ENCODE results near the gene S1PR5. TPM values are rescaled to one million over a fixed set of nuclear protein-coding genes. Genes with fewer than 3 reads are reported as not detected.

S1PR5 gene
- total and polyA plus RNA-seq, 2 experiments from 2014 or later = 0.60 to 0.75 TPM

DNA sequence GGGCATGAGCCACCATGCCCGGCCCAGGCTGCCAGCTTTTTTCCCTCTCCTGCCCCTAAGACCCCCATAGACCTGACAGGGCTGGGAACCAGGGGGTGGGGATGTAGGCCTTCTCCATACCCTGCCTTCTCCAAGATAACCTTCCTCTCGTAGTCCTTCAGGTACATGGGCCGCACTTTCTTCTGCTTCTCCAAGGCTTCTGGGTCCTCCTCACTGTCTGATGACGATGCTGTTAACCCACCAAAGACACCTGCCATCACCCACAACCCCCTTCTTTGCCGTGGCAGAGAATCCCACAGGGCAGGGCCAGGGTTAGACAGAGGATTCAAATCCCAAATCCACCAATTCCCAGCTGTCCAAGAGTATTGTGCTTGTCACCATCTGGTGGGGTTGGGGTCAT, 45.4 kb upstream of the S1PR5 start:
- Histone ChIP-seq H3K36me3 (peaks cover 7% of the 10 kb centered on the region), H3K9me3 (ENCODE audit: low read depth) (no peaks in the 10 kb centered on the region), H3K4me1 (ENCODE audit: low read depth) (peaks cover 10% of the 10 kb centered on the region), H3K27me3 (peaks cover 8% of the 10 kb centered on the region), H3K4me3 (no peak overlapping the region), H3K27ac (no peak overlapping the region)
- TF ChIP-seq, protein P1, sequence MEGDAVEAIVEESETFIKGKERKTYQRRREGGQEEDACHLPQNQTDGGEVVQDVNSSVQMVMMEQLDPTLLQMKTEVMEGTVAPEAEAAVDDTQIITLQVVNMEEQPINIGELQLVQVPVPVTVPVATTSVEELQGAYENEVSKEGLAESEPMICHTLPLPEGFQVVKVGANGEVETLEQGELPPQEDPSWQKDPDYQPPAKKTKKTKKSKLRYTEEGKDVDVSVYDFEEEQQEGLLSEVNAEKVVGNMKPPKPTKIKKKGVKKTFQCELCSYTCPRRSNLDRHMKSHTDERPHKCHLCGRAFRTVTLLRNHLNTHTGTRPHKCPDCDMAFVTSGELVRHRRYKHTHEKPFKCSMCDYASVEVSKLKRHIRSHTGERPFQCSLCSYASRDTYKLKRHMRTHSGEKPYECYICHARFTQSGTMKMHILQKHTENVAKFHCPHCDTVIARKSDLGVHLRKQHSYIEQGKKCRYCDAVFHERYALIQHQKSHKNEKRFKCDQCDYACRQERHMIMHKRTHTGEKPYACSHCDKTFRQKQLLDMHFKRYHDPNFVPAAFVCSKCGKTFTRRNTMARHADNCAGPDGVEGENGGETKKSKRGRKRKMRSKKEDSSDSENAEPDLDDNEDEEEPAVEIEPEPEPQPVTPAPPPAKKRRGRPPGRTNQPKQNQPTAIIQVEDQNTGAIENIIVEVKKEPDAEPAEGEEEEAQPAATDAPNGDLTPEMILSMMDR (IDR thresholded peaks at IDR 0.05; ENCODE audit: low read depth, low read length) = no peak
- DNase-seq (ENCODE audit: low read depth in 1 of 2, low spot score in 1 of 2) = no peak

DNA sequence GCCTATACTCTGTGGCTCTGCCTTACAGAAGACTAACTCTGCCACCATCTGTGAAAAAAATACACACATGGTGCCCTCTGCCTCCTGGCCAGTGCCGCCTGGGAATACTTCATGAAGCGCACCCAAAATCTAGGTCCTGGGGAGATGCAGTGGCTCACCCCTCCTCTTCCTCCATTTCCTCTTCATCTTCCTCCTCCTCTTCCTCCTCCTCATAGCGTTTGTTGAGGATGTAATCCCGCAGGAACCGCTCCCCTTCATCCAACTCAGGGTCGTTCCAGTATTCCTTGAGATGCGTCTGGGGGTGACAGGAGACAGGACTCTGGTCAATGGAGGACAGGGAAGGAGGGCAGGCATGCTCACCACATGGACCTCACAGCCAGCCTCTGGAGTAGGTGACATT, 42.9 kb upstream of the S1PR5 start:
- H3K27ac ChIP-seq = no peak overlapping the region
- no peaks in the 10 kb centered on the region for H3K9me3 ChIP-seq (ENCODE audit: low read depth)
- H3K36me3 ChIP-seq = peaks cover 28% of the 10 kb centered on the region
- no peak for DNase-seq (ENCODE audit: low read depth in 1 of 2, low spot score in 1 of 2)
- TF ChIP-seq, protein P1 (IDR thresholded peaks at IDR 0.05; ENCODE audit: low read depth, low read length) = no peak
- no peaks in the 10 kb centered on the region for H3K27me3 ChIP-seq
- peaks cover 5% of the 10 kb centered on the region for H3K4me1 ChIP-seq (ENCODE audit: low read depth)
- no peak overlapping the region for H3K4me3 ChIP-seq

DNA sequence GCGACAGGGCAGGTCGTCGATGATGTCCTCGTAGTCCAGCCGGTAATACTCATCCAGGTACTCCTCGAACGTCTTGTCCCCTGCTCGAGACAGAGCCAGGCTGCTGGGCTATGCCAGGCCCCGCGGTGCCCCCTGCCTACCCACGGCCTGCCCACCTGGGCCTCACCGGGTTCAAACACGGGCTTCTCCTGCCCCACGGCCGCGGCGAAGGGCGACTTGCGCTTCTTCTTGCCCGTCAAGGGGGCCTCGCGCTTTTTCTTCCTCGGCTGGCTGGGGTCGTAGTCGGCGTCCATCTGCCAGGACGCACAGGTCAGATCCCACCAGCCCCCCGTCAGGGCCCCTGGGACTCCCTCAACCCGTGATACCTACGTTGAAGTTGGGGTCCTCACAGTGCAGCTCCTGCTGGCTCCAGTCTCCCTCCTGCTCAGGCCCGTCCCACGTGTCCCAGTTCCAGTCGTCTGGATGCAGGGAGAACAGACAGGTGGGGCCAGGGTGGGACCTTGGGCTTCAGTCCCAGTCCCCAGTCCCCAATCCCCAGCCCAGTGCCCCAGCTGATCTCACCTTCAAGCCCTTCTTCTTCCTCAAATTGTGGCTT, 40.5 kb upstream of the S1PR5 start:
- Histone ChIP-seq H3K9me3 (ENCODE audit: low read depth) (no peaks in the 10 kb centered on the region), H3K27ac (no peak overlapping the region), H3K4me1 (ENCODE audit: low read depth) (no peaks in the 10 kb centered on the region), H3K27me3 (no peaks in the 10 kb centered on the region), H3K4me3 (no peak overlapping the region), H3K36me3 (peaks cover 45% of the 10 kb centered on the region)
- TF ChIP-seq, protein P1 (IDR thresholded peaks at IDR 0.05; ENCODE audit: low read depth, low read length) = no peak
- DNase-seq (ENCODE audit: low read depth in 1 of 2, low spot score in 1 of 2) = no peak

DNA sequence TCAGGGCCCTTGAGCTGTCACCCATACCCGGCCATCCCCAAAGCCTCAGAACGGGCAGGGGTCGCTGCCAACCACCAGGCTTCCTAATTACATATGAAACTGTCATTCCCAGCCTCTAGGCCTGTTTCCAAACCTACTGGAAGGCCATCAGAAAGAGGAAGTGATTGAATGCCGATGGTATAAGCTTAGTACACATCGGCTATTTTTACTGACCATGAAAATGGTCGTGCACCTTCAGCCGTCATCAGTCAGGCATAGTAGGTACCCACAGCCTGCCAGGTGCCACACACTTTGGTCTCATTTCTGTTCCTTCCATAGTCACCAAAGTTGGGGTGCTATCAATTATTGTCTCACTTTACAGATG, 38.3 kb upstream of the S1PR5 start:
- Histone ChIP-seq H3K9me3 (ENCODE audit: low read depth) (no peaks in the 10 kb centered on the region), H3K27me3 (no peaks in the 10 kb centered on the region), H3K36me3 (peaks cover 56% of the 10 kb centered on the region), H3K27ac (peak overlapping the region; percentile 60), H3K4me3 (no peak overlapping the region), H3K4me1 (ENCODE audit: low read depth) (no peaks in the 10 kb centered on the region)
- no peak for DNase-seq (ENCODE audit: low read depth in 1 of 2, low spot score in 1 of 2)
- TF ChIP-seq, protein P1 (IDR thresholded peaks at IDR 0.05; ENCODE audit: low read depth, low read length) = no peak

DNA sequence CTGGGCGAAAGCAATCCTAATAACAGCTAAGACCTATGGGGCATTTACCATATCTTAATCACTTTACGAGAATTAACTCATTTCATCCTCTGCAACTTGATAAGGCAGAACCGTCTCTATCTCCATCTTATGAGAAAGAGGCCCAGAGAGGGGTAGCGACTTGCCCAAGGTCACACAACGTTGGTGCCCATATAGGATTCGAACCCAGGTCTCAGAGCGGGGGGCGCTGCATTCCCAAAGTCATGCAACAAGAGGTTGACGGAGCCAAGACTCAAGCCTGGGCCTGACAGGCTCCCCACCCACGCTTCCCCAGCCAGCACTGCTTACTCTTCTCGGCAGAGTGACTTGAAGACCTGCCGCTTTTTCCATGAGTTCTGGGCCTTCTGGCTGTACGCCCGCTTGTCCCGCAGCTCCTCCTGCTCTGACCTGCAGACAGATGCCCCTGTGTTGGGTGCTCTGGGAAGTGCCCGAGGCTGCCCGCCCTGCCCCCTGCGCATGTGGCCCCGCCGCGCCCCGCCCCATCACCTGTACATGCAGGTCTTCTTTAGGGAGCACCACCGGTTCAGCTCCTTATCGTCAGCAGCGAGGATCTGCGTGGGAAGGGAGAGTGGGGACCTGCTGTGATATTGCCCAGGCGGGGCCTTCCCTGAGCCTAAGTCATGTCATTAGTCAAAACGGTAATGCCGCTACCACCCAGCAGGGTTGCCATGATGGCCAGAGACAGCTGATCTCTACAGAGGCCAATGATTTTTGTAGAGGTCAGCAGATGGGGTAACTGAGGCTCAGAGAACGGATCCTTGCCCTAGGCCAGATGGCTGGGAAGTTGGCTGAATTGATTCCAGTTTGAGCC, 37.7 kb upstream of the S1PR5 start:
- Histone ChIP-seq H3K27me3 (no peaks in the 10 kb centered on the region), H3K36me3 (peaks cover 60% of the 10 kb centered on the region), H3K27ac (peak overlapping the region; percentile 60), H3K9me3 (ENCODE audit: low read depth) (no peaks in the 10 kb centered on the region), H3K4me1 (ENCODE audit: low read depth) (no peaks in the 10 kb centered on the region), H3K4me3 (no peak overlapping the region)
- no peak for DNase-seq (ENCODE audit: low read depth in 1 of 2, low spot score in 1 of 2)
- TF ChIP-seq, protein P1 (IDR thresholded peaks at IDR 0.05; ENCODE audit: low read depth, low read length) = no peak

Measured in cardiac muscle cell (in vitro differentiated cells and primary cell).